Endothelial cell of umbilical vein (primary cell): Measurements from ENCODE around the gene NR2C2. TPM values are rescaled to one million over a fixed set of nuclear protein-coding genes. Genes with fewer than 3 reads are reported as not detected.
A peak's percentile ranks its signal among the peaks of the same experiment; 100 is the strongest.

Experiments used
- BruUV-seq: library from RNA; stranded (reverse); fragments of 400-500 nt; replicated peaks from 2 replicates; lab custom pipeline; 2021; lab: Mats Ljungman, UMichigan
- CTCF ChIA-PET: fragments of 300-600, 350-600 bp; sonication (Branson Sonifier 250); formaldehyde crosslinking; loops from one replicate; lab custom pipeline; 2021; ENCODE audit warnings: antibody characterized with exemption, inconsistent platforms; lab: Charles Lee
- POLR2A ChIA-PET: fragments of 300-600, 350-600 bp; sonication (Branson Sonifier 250); formaldehyde crosslinking; loops from one replicate; lab custom pipeline; 2021; ENCODE audit warnings: antibody characterized with exemption, inconsistent platforms; lab: Charles Lee
- DNase-seq: peaks from one replicate; pipeline ENCODE4 v3.0.0-alpha.2; 2011; ENCODE audit warnings: low read depth, low spot score
- FAIRE-seq: peaks from 2 replicates; lab custom pipeline; 2011; peaks lifted over from hg19 to GRCh38; lab: Jason Lieb, UNC
- H2AFZ ChIP-seq: 2 replicates; pipeline ENCODE4 v1.6.0; 2012; ENCODE audit warnings: low read depth, low read length, control low read depth, inconsistent platforms
- H3K27ac ChIP-seq: 2 replicates; pipeline ENCODE4 v1.5.1; 2011; ENCODE audit warnings: low read depth, mild to moderate bottlenecking, control low read depth, low read length, moderate library complexity; ENCODE audit not compliant: insufficient read depth
- H3K27me3 ChIP-seq, 2 experiments: 2 replicates each; pipeline versions ENCODE4 v1.6.0 to v1.6.1; 2011; ENCODE audit warnings: low read length in 2 of 2, mixed read lengths in 1 of 2; ENCODE audit not compliant: control insufficient read depth in 2 of 2, insufficient read depth in 2 of 2
- H3K36me3 ChIP-seq, 2 experiments: 2 replicates in 1 of 2; 3 replicates in 1 of 2; pipeline ENCODE4 v1.5.1; 2011; ENCODE audit warnings: low read length in 2 of 2, mild to moderate bottlenecking in 1 of 2, moderate library complexity in 1 of 2; ENCODE audit not compliant: control insufficient read depth in 2 of 2, insufficient read depth in 2 of 2; ENCODE audit errors: extremely low read depth in 1 of 2
- H3K4me1 ChIP-seq: 3 replicates; pipeline ENCODE4 v1.5.1; 2011; ENCODE audit warnings: mild to moderate bottlenecking, low read length; ENCODE audit not compliant: control insufficient read depth, insufficient read depth; ENCODE audit errors: extremely low read depth
- H3K4me2 ChIP-seq: 2 replicates; pipeline ENCODE4 v1.6.1; 2011; ENCODE audit warnings: low read length, control low read depth, mixed read lengths; ENCODE audit not compliant: insufficient read depth
- H3K4me3 ChIP-seq, 3 experiments: fragments of 200-600 bp in 1 of 3; sonication (generic), shearing (Covaris generic) in 1 of 3; replicated peaks in 1 of 3; 2 replicates each; pipeline ENCODE4 v1.5.1; 2011 to 2016; ENCODE audit warnings: control low read depth in 3 of 3, low read length in 3 of 3, mild to moderate bottlenecking in 2 of 3, inconsistent platforms in 1 of 3, low read depth in 1 of 3, moderate library complexity in 1 of 3; ENCODE audit not compliant: insufficient read depth in 1 of 3
- H3K79me2 ChIP-seq: 2 replicates; pipeline ENCODE4 v1.6.0; 2012; ENCODE audit warnings: low read length, inconsistent platforms; ENCODE audit not compliant: control insufficient read depth, insufficient read depth
- H3K9ac ChIP-seq: replicated peaks from 2 replicates; pipeline ENCODE3; 2011; ENCODE audit warnings: low read length, control low read depth; ENCODE audit not compliant: insufficient read depth; ENCODE audit errors: extremely low read depth
- H3K9me1 ChIP-seq: replicated peaks from 3 replicates; pipeline ENCODE4 v1.6.0; 2011; ENCODE audit warnings: mild to moderate bottlenecking, low read length; ENCODE audit not compliant: control insufficient read depth, insufficient read depth; ENCODE audit errors: extremely low read depth
- H3K9me3 ChIP-seq: replicated peaks from 2 replicates; pipeline ENCODE4 v1.5.1; 2012; ENCODE audit warnings: low read length, inconsistent platforms; ENCODE audit not compliant: control insufficient read depth, insufficient read depth
- H4K20me1 ChIP-seq: replicated peaks from 2 replicates; pipeline ENCODE3; 2011; ENCODE audit warnings: mild to moderate bottlenecking, low read length; ENCODE audit not compliant: control insufficient read depth, insufficient read depth; ENCODE audit errors: extremely low read depth
- CTCF ChIP-seq, 2 donors: IDR thresholded peaks; 1 replicate in 1 of 2; 2 replicates in 1 of 2; pipeline ENCODE4 v1.5.1; 2011; ENCODE audit warnings: low read length in 2 of 2, mild to moderate bottlenecking in 2 of 2, moderate library complexity in 2 of 2, control low read depth in 1 of 2, inconsistent platforms in 1 of 2, low read depth in 1 of 2; ENCODE audit not compliant: insufficient read depth in 1 of 2; ENCODE audit errors: extremely low read depth in 1 of 2
- EZH2 ChIP-seq: IDR thresholded peaks from 2 replicates; pipeline ENCODE4 v1.6.1; 2012; ENCODE audit warnings: borderline replicate concordance, low read depth, mild to moderate bottlenecking, moderate library complexity, low read length, inconsistent platforms; ENCODE audit not compliant: severe bottlenecking
- FOS ChIP-seq: IDR thresholded peaks from 2 replicates; pipeline ENCODE4 v1.6.1; 2011; ENCODE audit warnings: mild to moderate bottlenecking, low read length, moderate library complexity, borderline replicate concordance; ENCODE audit not compliant: insufficient read depth
- GATA2 ChIP-seq: IDR thresholded peaks from 2 replicates; pipeline ENCODE4 v1.7.0; 2011; ENCODE audit warnings: low read depth, mild to moderate bottlenecking, moderate library complexity, mixed read lengths, low read length; ENCODE audit not compliant: insufficient read length, insufficient read depth
- JUN ChIP-seq: IDR thresholded peaks from 2 replicates; pipeline ENCODE4 v1.6.1; 2011; ENCODE audit warnings: borderline replicate concordance, low read depth; ENCODE audit not compliant: insufficient read length, insufficient read depth
- MYC ChIP-seq: IDR thresholded peaks from one replicate; pipeline ENCODE4 v1.6.1; 2011; ENCODE audit warnings: mild to moderate bottlenecking, low read depth, low read length
- POLR2A ChIP-seq: IDR thresholded peaks from 2 replicates; pipeline ENCODE4 v1.6.1; 2012; ENCODE audit warnings: low read depth, mild to moderate bottlenecking, control low read depth, low read length
- dilution Hi-C: fragments of 300-500 bp; cut with MboI; formaldehyde crosslinking; loops from one replicate; pipeline ENCODE4 v1.15.0; 2019; ENCODE audit warnings: low sequenced_read_pairs; ENCODE audit not compliant: extremely low pct_ligation_motif_present
- intact Hi-C: fragments of 100-400 bp; cut with micrococcal nuclease; formaldehyde crosslinking; loops from one replicate; pipeline ENCODE4 v1.10.0; 2022
- polyA plus RNA-seq, 4 experiments: library from polyadenylated mRNA; depleted of rRNA in 3 of 4; stranded (reverse) in 3 of 4; unstranded in 1 of 4; fragments of >200 nt; gene quantifications; 2 replicates each; pipeline versions ENCODE4 v1.2.1 to v1.2.3, GENCODE V29; 2011 to 2012; ENCODE audit warnings: missing spikeins in 1 of 4
- total RNA-seq: library from RNA; stranded (reverse); gene quantifications from 2 replicates; pipeline ENCODE4 v1.2.3, GENCODE V29; 2021

The NR2C2 gene
- total and polyA plus RNA-seq, 2 donors (not counting 3 experiments of a cell fraction or from before 2014, with no cell fraction given) = 20.3 to 59.8 TPM

DNA sequence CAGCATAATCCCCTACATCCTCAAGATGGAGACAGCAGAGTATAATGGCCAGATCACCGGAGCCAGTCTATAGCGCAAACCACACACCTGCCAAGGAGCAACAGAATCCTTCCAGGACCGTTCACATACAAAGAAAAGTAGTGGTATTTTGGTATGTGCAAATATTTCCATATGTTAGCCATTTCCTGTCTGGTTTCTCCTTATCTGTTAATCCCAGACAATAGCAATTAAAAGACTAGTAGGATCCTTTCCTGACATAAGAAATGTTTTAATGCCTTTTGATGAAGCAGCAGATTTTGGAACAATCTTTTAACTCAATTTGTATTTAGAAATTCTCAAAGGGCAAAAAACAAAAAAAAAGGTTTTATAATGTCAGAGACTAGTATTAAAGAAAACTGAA is 95.6 kb downstream of the NR2C2 start:
- Histone ChIP-seq H3K79me2 (peaks cover 10% of the 10 kb centered on the region), H3K4me2 (peak overlapping the region; percentile 60), H3K9me1 (no peaks in the 10 kb centered on the region), H2AFZ (no peak overlapping the region), H3K4me1 (peaks cover 36% of the 10 kb centered on the region), H3K4me3 (no peak overlapping the region), H3K9ac (no peak overlapping the region), H3K27ac (peak overlapping the region; percentile 71), H3K9me3 (no peaks in the 10 kb centered on the region), H3K36me3 (peaks cover 20 to 25% of the 10 kb centered on the region in 2 experiments), H4K20me1 (no peaks in the 10 kb centered on the region), H3K27me3 (no peaks in the 10 kb centered on the region)
- no peak for TF ChIP-seq MYC
- peak; percentile 47 for TF ChIP-seq JUN
- TF ChIP-seq POLR2A = no peak
- TF ChIP-seq CTCF (IDR thresholded peaks at IDR 0.05; ENCODE audit: extremely low read depth in 1 of 2, insufficient read depth in 1 of 2, low read depth in 1 of 2, low read length in 2 of 2) = no peak
- no peak for TF ChIP-seq EZH2
- peak; percentile 42 for TF ChIP-seq GATA2
- no peak for TF ChIP-seq FOS
- no TSS peak for BruUV-seq
- intact Hi-C loops (loop anchor here (1.0 to 10.0 kb wide), 2 partner anchors 22 to 238 kb away; partner anchors contain the start of gene MRPS25), dilution Hi-C loops (no loop called here)
- ChIA-PET POLR2A (no interaction called here), CTCF (interaction anchor here (1.0 to 1.6 kb wide), 2 partner anchors 9 to 22 kb away, joined by 5 to 6 read pairs; partner anchors contain the start of gene MRPS25)
- peak; percentile 74 for FAIRE-seq
- DNase-seq = peak; percentile 76
